ENCODE data around the gene PLAC8L1.

The PLAC8L1 gene

DNA sequence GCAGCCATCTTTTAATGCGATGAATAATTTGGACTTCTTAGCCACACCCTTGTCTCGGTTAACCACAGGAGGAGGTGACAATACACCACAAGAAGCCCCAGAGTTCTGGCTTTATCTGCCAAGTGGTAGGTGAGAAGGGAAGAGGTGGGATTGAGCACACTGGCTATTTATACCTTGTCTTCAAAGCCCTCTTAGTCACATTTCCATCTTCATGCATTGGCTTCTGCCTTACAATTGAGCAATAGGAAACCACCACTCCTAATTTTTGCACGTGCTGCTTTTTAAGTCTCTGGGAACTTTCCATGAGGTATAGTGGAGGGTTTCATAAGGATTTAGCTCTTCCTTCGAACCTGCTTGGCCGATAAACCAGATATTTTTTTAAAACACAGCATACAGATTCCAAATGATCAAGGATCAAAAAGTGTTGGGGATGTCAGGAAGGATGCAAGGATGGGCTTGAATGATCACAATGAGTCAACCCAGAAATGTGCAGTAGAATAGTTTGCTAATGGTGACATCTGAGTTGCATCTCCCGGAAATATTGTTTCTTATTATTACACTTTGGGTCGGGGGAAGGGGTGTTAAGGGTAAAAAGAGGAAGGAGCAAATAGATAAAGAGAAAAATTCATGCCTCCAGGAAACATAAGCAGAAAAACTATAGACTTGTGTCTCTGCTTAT lies 25.5 kb downstream of the PLAC8L1 start:
- DNase-seq, result no peak

- no peak for DNase-seq
Observed at GRCh38 chr5:146078566-146078965, 26.8 kb downstream of the PLAC8L1 start.

GRCh38 chr5:146076455-146076854 lies 28.9 kb downstream of the PLAC8L1 start:
- no peak for DNase-seq

DNA sequence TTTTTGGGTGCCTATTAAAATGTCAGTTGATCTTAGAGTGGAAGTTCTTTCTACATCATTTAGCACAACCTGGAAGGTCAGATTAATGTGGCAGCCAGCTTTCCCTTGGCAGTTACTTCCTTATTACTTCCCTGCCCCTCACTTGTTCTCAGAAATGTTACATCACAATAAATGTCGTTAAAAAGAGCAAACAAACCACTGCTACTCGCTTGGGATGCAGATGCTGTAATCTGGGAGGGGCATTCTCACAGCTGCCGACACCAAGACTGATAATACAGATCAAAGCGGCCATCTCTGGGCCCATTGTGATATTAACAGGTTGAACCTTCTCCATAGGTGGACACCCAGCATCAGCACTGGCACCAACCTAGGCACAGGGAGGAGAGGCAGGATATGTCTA lies 29.3 kb downstream of the PLAC8L1 start:
- no peak for DNase-seq

- DNase-seq, result no peak
Observed at GRCh38 chr5:146073239-146073900, 32.0 kb downstream of the PLAC8L1 start.

- no peak for DNase-seq
Observed at GRCh38 chr5:146072595-146072994, 32.8 kb downstream of the PLAC8L1 start.

DNA sequence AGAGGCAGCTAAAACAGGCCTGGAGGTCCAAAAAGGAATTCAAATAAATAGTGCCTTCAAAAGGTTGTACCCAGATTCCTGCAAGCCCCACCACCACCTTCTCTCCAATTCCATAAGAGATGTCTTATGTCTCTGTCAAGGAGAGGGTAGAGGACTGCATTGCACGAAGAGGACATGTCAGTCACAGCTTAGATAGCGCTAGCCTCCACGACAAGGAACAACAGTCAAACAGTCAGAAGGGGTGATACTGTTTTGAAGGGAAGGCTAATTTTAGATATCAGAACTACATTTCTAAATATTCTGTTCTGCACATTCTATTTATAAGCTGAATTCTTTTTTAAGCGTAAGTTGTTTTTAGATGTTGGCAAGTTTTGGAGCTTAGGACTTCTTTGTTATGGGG lies 34.2 kb downstream of the PLAC8L1 start:
- no peak for DNase-seq

- no peak for DNase-seq
Observed at GRCh38 chr5:146070746-146071145, 34.6 kb downstream of the PLAC8L1 start.

GRCh38 chr5:146069780-146070099 lies 35.6 kb downstream of the PLAC8L1 start:
- no peak for DNase-seq

GRCh38 chr5:146068977-146069779 lies 36.2 kb downstream of the PLAC8L1 start:
- DNase-seq, result no peak

DNA sequence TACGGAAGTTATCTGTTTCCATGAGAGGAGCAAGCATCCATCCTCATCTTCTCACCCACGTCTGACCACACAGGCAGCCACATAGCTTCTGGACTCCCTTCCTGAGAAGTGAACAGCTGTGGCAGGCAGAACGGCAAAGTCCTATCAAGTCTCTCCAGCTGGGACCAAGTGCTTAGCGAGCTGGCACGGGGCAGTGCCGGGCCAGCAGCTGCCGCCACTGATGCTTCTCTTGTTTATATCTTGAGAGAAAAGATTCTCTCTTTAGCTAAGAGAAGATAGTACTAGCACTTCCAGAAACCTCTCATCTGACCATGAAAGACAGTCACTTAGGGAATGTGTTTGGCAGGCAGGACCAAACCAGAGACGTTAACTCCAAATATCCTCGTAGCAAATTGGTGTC lies 37.2 kb downstream of the PLAC8L1 start:
- DNase-seq, result no peak

DNA sequence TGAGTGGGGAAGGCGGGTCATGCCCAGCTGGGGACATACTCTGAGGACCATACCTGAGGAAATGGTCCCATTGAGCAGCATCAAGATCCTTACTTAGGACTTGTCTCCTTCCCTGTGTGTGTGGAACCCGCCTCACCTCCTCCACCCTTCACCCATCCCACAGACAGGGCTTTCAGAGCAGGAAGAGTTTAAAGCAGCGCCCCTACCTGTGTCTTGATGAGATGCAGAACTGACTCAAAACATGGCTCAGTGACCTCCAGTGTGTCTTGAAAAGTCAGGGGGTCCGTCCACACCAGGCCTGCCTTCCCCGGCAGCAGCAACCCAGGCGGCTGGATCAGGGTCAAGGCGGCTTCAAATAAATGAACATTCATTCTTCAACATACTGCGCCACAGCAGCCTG lies 38.4 kb downstream of the PLAC8L1 start:
- no peak for DNase-seq

DNA sequence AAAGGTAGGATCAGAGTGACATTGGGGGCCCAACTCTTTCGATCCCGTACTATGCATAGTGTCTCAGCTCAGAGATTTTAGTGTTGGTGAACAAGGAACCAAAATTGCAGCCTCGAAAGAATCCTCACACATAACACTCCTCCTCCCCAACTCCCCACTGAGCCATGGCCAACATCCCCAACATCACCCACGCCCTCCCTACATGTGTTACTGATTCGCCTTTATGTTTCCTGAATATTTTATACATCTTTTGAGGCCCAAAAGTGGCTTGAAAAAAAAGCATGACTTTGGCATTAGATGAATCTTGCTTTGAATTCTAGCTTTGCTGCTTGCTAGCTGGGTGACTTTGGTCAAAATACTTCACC lies 45.2 kb downstream of the PLAC8L1 start:
- DNase-seq, result no peak

DNA sequence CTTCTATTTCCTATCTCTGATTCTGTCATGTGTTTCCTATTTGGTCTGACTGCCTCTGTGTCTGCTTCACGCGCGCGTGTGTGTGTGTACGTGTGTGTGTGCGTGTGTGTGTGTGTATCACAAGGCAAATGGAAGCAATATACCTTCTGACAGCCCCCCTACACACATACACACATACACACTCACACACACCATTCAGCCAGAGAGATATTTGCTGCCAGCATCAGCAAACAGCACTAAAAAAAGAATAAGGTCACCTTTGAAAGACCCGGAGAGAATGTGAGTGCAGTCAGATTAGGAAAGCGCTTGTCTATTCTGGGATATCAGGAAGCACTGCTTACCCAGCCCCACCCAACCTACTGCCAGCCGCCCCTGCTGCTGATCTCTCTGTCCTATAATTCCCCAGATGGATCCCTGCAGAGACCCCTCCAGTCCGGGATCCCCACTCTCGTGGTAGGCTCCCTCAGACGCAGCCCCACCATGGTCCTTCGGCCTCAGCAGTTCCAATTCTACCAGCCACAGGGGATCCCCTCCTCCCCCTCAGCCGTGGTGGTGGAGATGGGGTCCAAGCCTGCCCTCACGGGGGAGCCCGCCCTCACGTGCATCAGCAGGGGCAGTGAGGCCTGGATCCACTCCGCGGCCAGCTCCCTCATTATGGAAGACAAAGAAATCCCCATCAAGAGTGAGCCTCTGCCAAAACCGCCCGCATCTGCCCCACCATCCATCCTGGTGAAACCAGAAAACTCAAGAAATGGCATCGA lies 45.7 kb downstream of the PLAC8L1 start:
- no peak for DNase-seq

DNA sequence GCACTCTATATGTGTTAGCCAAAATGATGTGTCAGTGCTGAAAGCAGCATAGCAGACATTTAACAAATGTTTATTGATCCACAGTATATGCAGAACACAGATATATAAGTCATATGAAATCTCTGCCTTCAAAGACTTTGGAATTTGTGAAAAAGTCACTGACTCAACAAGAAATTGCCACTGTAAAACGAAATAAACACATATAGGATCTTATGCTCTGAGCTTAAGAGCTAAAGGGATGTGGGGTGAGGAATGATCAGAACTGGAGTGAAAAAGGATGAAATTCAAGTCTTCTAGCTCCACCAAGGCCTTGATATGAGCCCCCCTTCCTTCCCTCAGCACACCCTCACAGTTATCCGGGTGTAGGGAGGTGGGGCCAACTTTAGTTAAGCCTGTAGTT lies 49.9 kb downstream of the PLAC8L1 start:
- DNase-seq, result no peak

- DNase-seq, result no peak
Observed at GRCh38 chr5:146052780-146053179, 52.6 kb downstream of the PLAC8L1 start.

DNA sequence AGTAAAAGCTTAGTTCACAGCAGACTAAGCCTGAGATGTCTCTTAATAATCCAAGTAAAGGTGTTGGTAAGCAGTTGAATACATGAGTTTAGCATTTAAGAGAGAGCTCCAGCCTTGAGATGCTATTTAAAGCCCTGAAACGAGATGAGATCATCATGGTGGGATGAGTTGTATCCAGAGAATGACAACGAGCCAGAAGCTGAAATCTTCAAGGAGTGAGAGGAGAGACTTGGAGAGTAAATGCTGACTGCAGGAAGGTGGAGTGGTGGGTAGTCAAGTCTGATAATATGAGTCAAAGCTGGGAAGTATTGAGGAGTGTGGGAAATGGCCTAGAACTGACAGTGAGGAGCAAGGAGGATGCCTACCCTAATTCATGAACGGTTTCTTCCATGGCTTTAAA lies 53.7 kb downstream of the PLAC8L1 start:
- no peak for DNase-seq

DNA sequence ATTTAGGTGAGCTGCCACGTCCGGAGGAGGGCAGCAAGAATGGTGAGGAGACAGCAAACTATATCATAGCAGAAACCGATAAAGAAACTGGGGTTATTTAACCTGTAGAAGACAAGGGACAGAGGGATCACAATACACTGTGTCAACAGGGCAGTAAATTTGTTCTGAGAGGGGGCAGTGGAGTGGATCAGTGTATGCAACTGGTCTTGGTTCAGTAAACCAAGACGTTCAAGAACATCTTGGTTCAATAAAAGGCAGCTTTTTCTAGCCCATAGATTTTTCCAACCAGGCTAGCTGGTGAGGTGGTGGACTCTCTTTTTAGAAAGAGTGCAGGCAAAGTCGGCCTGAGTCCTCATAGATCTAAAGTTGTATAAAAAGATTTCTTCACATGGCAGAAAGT lies 55.3 kb downstream of the PLAC8L1 start:
- no peak for DNase-seq

- no peak for DNase-seq
Observed at GRCh38 chr5:146049704-146050026, 55.7 kb downstream of the PLAC8L1 start.

GRCh38 chr5:146048994-146049703 lies 56.2 kb downstream of the PLAC8L1 start:
- no peak for DNase-seq

GRCh38 chr5:146047396-146047795 lies 58.0 kb downstream of the PLAC8L1 start:
- DNase-seq, result no peak

- no peak for DNase-seq
Observed at GRCh38 chr5:146043722-146044121, 61.7 kb downstream of the PLAC8L1 start.
